ENCODE measurements around the gene PDZRN3. TPM values are rescaled to one million over a fixed set of nuclear protein-coding genes. Genes with fewer than 3 reads are reported as not detected.

Gene PDZRN3
- total RNA-seq, 1 donor from 2014 or later, result 1.3 TPM

GRCh38 chr3:73415118-73415517, 209.6 kb downstream of the PDZRN3 start:
- peaks cover 3% of the 10 kb centered on the region for H3K27me3 Mint-ChIP-seq (ENCODE audit: unreplicated experiment)
- no peaks in the 10 kb centered on the region for H3K9me3 Mint-ChIP-seq (ENCODE audit: unreplicated experiment)
- no peak overlapping the region for H3K4me3 Mint-ChIP-seq (ENCODE audit: unreplicated experiment)
- H3K27ac Mint-ChIP-seq (ENCODE audit: unreplicated experiment), result no peak overlapping the region
- no peaks in the 10 kb centered on the region for H3K36me3 Mint-ChIP-seq (ENCODE audit: low read depth, unreplicated experiment)
- DNase-seq (ENCODE audit: low spot score), result no peak
- H3K4me1 Mint-ChIP-seq (ENCODE audit: unreplicated experiment), result peaks cover 11% of the 10 kb centered on the region
- no peak for TF ChIP-seq CTCF (IDR thresholded peaks at IDR 0.05; ENCODE audit: unreplicated experiment)

- no peaks in the 10 kb centered on the region for H3K9me3 Mint-ChIP-seq (ENCODE audit: unreplicated experiment)
- DNase-seq (ENCODE audit: low spot score), result no peak
- no peak overlapping the region for H3K4me3 Mint-ChIP-seq (ENCODE audit: unreplicated experiment)
- peaks cover 3% of the 10 kb centered on the region for H3K27me3 Mint-ChIP-seq (ENCODE audit: unreplicated experiment)
- peaks cover 4% of the 10 kb centered on the region for H3K4me1 Mint-ChIP-seq (ENCODE audit: unreplicated experiment)
- H3K27ac Mint-ChIP-seq (ENCODE audit: unreplicated experiment), result no peak overlapping the region
- H3K36me3 Mint-ChIP-seq (ENCODE audit: low read depth, unreplicated experiment), result no peaks in the 10 kb centered on the region
- TF ChIP-seq CTCF (IDR thresholded peaks at IDR 0.05; ENCODE audit: unreplicated experiment), result no peak
Measured at GRCh38 chr3:73413619-73414018, 211.1 kb downstream of the PDZRN3 start.

- DNase-seq (ENCODE audit: low spot score), result no peak
- no peaks in the 10 kb centered on the region for H3K36me3 Mint-ChIP-seq (ENCODE audit: low read depth, unreplicated experiment)
- TF ChIP-seq CTCF (IDR thresholded peaks at IDR 0.05; ENCODE audit: unreplicated experiment), result no peak
- H3K27me3 Mint-ChIP-seq (ENCODE audit: unreplicated experiment), result peaks cover 3% of the 10 kb centered on the region
- H3K9me3 Mint-ChIP-seq (ENCODE audit: unreplicated experiment), result no peaks in the 10 kb centered on the region
- no peak overlapping the region for H3K27ac Mint-ChIP-seq (ENCODE audit: unreplicated experiment)
- no peaks in the 10 kb centered on the region for H3K4me1 Mint-ChIP-seq (ENCODE audit: unreplicated experiment)
- no peak overlapping the region for H3K4me3 Mint-ChIP-seq (ENCODE audit: unreplicated experiment)
Measured at GRCh38 chr3:73411993-73412392, 212.7 kb downstream of the PDZRN3 start.

GRCh38 chr3:73411545-73411944, 213.2 kb downstream of the PDZRN3 start:
- no peaks in the 10 kb centered on the region for H3K4me1 Mint-ChIP-seq (ENCODE audit: unreplicated experiment)
- no peaks in the 10 kb centered on the region for H3K9me3 Mint-ChIP-seq (ENCODE audit: unreplicated experiment)
- no peak overlapping the region for H3K27ac Mint-ChIP-seq (ENCODE audit: unreplicated experiment)
- DNase-seq (ENCODE audit: low spot score), result no peak
- no peak overlapping the region for H3K4me3 Mint-ChIP-seq (ENCODE audit: unreplicated experiment)
- no peak for TF ChIP-seq CTCF (IDR thresholded peaks at IDR 0.05; ENCODE audit: unreplicated experiment)
- H3K36me3 Mint-ChIP-seq (ENCODE audit: low read depth, unreplicated experiment), result no peaks in the 10 kb centered on the region
- peaks cover 3% of the 10 kb centered on the region for H3K27me3 Mint-ChIP-seq (ENCODE audit: unreplicated experiment)

GRCh38 chr3:73409138-73409763, 215.5 kb downstream of the PDZRN3 start:
- Mint-ChIP-seq H3K9me3 (ENCODE audit: unreplicated experiment) (no peaks in the 10 kb centered on the region), H3K27ac (ENCODE audit: unreplicated experiment) (no peak overlapping the region), H3K27me3 (ENCODE audit: unreplicated experiment) (peaks cover 1% of the 10 kb centered on the region), H3K4me3 (ENCODE audit: unreplicated experiment) (no peak overlapping the region), H3K4me1 (ENCODE audit: unreplicated experiment) (no peaks in the 10 kb centered on the region), H3K36me3 (ENCODE audit: low read depth, unreplicated experiment) (no peaks in the 10 kb centered on the region)
- no peak for DNase-seq (ENCODE audit: low spot score)
- TF ChIP-seq CTCF (IDR thresholded peaks at IDR 0.05; ENCODE audit: unreplicated experiment), result no peak
